ENCODE results near the gene POU2F2. TPM values are rescaled to one million over a fixed set of nuclear protein-coding genes. Genes with fewer than 3 reads are reported as not detected.

The POU2F2 gene
- total RNA-seq (2014; rRNA removed; shearing (Covaris generic)) (0.38 and 1.5 TPM in 2 replicates), polyA plus RNA-seq (2016; fragmentation: Nextera tagmentation; extraction: Ambion mirVana) (3.0 and 4.6 TPM in 2 replicates)

DNA sequence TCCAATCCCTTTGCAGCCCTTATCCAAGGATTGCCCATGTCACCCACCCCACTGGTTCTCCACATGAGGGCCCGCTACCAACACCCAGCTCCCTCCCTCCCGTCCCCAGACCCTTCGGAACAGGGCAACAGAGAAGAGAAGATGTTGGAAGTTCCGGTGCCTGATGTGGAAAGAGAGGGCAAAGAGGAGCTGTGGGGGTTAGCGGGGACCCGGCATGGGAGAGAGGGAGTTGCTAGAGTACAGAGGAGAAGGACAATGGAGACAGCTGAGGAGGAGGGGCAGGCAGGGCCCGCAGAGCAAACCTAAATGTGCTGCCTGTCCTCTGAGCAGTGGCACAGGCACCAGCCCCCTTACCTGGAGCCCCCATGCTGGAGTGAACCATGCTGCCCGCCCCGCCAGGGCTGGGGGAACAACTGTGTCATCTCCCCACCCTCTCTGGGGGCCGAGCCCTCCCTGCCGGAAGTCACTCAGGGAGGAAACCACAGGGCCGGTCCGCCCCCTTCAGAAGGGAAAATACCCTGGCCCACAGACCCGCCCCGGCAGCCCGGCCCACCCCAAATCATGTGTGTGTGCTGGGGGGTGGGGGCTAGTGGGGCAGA lies at the start of gene POU2F2:
POU2F2 (minus strand) TSS at position 417 of the 599 bp plus-strand sequence; CDS start at position 382, 35 bp downstream.
- Histone ChIP-seq H3K79me2 (ENCODE audit: insufficient read depth) (peaks cover 4% of the 10 kb centered on the region; the same call in 1 of the 2 replicates), H3K9ac (no peak within 1 kb of the TSS; the same call in 1 of the 2 replicates), H3K4me3 (peak within 1 kb of the TSS; percentile 62), H3K9me2 (ENCODE audit: insufficient read depth) (no peaks in the 10 kb centered on the region), H3K4me2 (ENCODE audit: unreplicated experiment) (peak within 1 kb of the TSS; percentile 67), H3K36me3 (ENCODE audit: low read depth) (no peaks in the 10 kb centered on the region), H2AFZ (peak within 1 kb of the TSS; percentile 62), H3K4me1 (ENCODE audit: insufficient read depth) (peaks cover 33% of the 10 kb centered on the region), H4K20me1 (ENCODE audit: insufficient read depth) (no peaks in the 10 kb centered on the region), H3F3A (ENCODE audit: insufficient read depth) (peaks cover 12% of the 10 kb centered on the region), H3K27ac (no peak within 1 kb of the TSS), H3K27me3 (replicated peaks; ENCODE audit: insufficient read depth) (no peaks in the 10 kb centered on the region), H3K9me3 (ENCODE audit: low read depth) (no peaks in the 10 kb centered on the region)
- no peak for DNase-seq
- WGBS, 2 experiments (ENCODE audit: low coverage in 1 of 2, low lambda C conversion rate in 2 of 2, missing lambda C conversion rate in 2 of 2), result 9 to 10% methylated on average over 10 to 16 of the region's 16 CpGs
- in situ Hi-C loops (cut with MboI), result no loop called here
- TF ChIP-seq EZH2 (IDR thresholded peaks at IDR 0.05; ENCODE audit: insufficient read depth, poor library complexity, severe bottlenecking), result no peak
- TF ChIP-seq EZH2phosphoT487 (IDR thresholded peaks at IDR 0.05; ENCODE audit: insufficient read depth, low read depth), result no peak

DNA sequence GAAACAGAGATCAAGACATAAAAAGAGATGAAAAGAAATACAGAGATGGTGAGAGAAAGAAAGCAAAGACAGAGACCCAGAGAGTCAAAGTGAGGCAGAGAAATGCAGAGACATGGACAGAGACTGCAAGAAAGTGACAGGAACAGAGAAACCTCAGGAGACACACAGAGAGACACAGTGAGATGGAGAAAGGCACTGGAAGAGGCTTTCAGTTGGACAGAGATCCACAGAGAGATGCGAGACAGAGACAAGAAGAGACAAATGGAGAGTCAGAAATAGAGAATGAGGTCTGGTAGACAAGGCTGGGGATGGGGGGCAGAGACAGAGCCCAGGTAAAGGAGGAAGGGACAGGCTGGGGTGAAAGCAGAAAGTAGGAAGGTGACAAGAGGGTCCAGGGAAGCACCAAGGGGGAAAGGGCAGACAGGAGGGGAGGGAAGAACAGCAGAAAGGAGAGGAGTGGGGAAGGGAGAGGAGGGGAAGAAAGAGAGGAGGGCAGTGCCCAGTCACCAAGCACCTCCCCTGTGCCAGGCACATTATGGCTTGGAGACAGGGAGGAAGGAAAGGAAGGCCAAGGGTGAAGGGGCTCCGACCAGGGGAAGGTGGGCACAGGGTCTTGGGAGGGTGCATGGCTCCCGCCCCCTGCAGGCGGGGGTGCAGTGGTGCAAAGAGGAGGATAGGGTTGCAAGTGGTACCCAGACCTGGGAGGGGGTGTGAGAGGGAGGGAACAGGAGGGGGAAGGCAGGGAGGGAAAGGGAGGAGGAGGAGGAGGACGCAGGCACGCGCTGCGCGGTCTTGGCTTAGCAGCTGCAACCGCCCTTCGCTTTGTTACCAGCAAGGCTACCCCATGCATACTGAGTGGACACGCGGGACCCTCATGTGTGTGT lies 46.8 kb upstream of the POU2F2 start:
- Histone ChIP-seq H3K79me2 (ENCODE audit: insufficient read depth) (no peaks in the 10 kb centered on the region), H3K4me1 (ENCODE audit: insufficient read depth) (peaks cover 8% of the 10 kb centered on the region), H3K9me2 (ENCODE audit: insufficient read depth) (no peaks in the 10 kb centered on the region), H3K4me2 (ENCODE audit: unreplicated experiment) (no peak overlapping the region), H3K27ac (no peak overlapping the region), H3K9ac (no peak overlapping the region), H3K4me3 (no peak overlapping the region), H3K27me3 (replicated peaks; ENCODE audit: insufficient read depth) (peaks cover 42% of the 10 kb centered on the region), H3K9me3 (ENCODE audit: low read depth) (no peaks in the 10 kb centered on the region), H4K20me1 (ENCODE audit: insufficient read depth) (no peaks in the 10 kb centered on the region), H2AFZ (no peak overlapping the region), H3K36me3 (ENCODE audit: low read depth) (no peaks in the 10 kb centered on the region), H3F3A (ENCODE audit: insufficient read depth) (peaks cover 17% of the 10 kb centered on the region)
- in situ Hi-C loops (cut with MboI), result no loop called here
- no peak for DNase-seq
- no peak for TF ChIP-seq EZH2 (IDR thresholded peaks at IDR 0.05; ENCODE audit: insufficient read depth, poor library complexity, severe bottlenecking)
- TF ChIP-seq EZH2phosphoT487 (IDR thresholded peaks at IDR 0.05; ENCODE audit: insufficient read depth, low read depth), result no peak
- WGBS, 2 experiments (ENCODE audit: low coverage in 1 of 2, low lambda C conversion rate in 2 of 2, missing lambda C conversion rate in 2 of 2), result 3 to 5% methylated on average over 3 to 13 of the region's 13 CpGs

DNA sequence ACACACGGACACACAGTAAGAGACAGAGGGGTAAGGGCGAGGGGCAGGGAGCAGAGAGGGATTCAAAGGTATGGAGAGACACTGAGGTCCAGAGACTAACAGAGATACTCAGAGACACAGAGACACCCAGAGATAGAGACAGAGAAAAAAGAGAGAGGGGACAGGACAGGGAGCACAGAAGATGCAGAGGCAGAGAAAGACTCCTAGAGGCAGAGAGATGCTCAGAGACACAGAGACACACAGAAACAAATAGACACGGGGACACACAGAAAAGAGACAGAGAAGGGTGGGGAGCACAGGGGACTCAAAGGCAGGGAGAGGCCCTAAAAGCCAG lies 45.4 kb upstream of the POU2F2 start:
- Histone ChIP-seq H3K4me3 (no peak overlapping the region), H3K36me3 (ENCODE audit: low read depth) (no peaks in the 10 kb centered on the region), H3K9me2 (ENCODE audit: insufficient read depth) (no peaks in the 10 kb centered on the region), H3K4me1 (ENCODE audit: insufficient read depth) (peaks cover 7% of the 10 kb centered on the region; the same call in 1 of the 2 replicates), H3K4me2 (ENCODE audit: unreplicated experiment) (no peak overlapping the region), H2AFZ (no peak overlapping the region), H3K79me2 (ENCODE audit: insufficient read depth) (no peaks in the 10 kb centered on the region), H3F3A (ENCODE audit: insufficient read depth) (peaks cover 7% of the 10 kb centered on the region; the same call in 1 of the 2 replicates), H3K9ac (no peak overlapping the region), H3K27ac (no peak overlapping the region), H3K27me3 (replicated peaks; ENCODE audit: insufficient read depth) (peaks cover 42% of the 10 kb centered on the region), H4K20me1 (ENCODE audit: insufficient read depth) (no peaks in the 10 kb centered on the region), H3K9me3 (ENCODE audit: low read depth) (no peaks in the 10 kb centered on the region)
- TF ChIP-seq EZH2phosphoT487 (IDR thresholded peaks at IDR 0.05; ENCODE audit: insufficient read depth, low read depth) (no peak), EZH2 (IDR thresholded peaks at IDR 0.05; ENCODE audit: insufficient read depth, poor library complexity, severe bottlenecking) (peak; percentile 68)
- DNase-seq, result no peak
- in situ Hi-C loops (cut with MboI), result no loop called here
- 49 to 52% methylated on average over 3 of the region's 3 CpGs for WGBS, 2 experiments (ENCODE audit: low coverage in 1 of 2, low lambda C conversion rate in 2 of 2, missing lambda C conversion rate in 2 of 2)

- Histone ChIP-seq H3K9ac (no peak overlapping the region), H3K4me2 (ENCODE audit: unreplicated experiment) (peak overlapping the region; percentile 96), H3K79me2 (ENCODE audit: insufficient read depth) (no peaks in the 10 kb centered on the region), H3K27me3 (replicated peaks; ENCODE audit: insufficient read depth) (peaks cover 42% of the 10 kb centered on the region), H3K4me1 (ENCODE audit: insufficient read depth) (peaks cover 7% of the 10 kb centered on the region; the same call in 1 of the 2 replicates), H3K9me3 (ENCODE audit: low read depth) (no peaks in the 10 kb centered on the region), H3K36me3 (ENCODE audit: low read depth) (no peaks in the 10 kb centered on the region), H2AFZ (peak overlapping the region; percentile 34; the same call in 1 of the 2 replicates), H3F3A (ENCODE audit: insufficient read depth) (peaks cover 7% of the 10 kb centered on the region; the same call in 1 of the 2 replicates), H4K20me1 (ENCODE audit: insufficient read depth) (no peaks in the 10 kb centered on the region), H3K27ac (no peak overlapping the region), H3K9me2 (ENCODE audit: insufficient read depth) (no peaks in the 10 kb centered on the region), H3K4me3 (peak overlapping the region; percentile 86)
- WGBS, 2 experiments (ENCODE audit: low coverage in 1 of 2, low lambda C conversion rate in 2 of 2, missing lambda C conversion rate in 2 of 2), result 1% methylated on average over 35 to 65 of the region's 66 CpGs
- in situ Hi-C loops (cut with MboI), result no loop called here
- TF ChIP-seq EZH2phosphoT487 (IDR thresholded peaks at IDR 0.05; ENCODE audit: insufficient read depth, low read depth), result no peak
- no peak for TF ChIP-seq EZH2 (IDR thresholded peaks at IDR 0.05; ENCODE audit: insufficient read depth, poor library complexity, severe bottlenecking)
- peak; percentile 91 for DNase-seq
Observed at GRCh38 chr19:42176990-42177685, 44.9 kb upstream of the POU2F2 start.
